Measurements from ENCODE around the gene SLC25A20.
A peak's percentile ranks its signal among the peaks of the same experiment; 100 is the strongest.
"Not testable (repeated sequence)": the region's sequence is repeated elsewhere in the genome, so short reads cannot be mapped to it uniquely, and the experiment has no call there.

The SLC25A20 gene, protein sequence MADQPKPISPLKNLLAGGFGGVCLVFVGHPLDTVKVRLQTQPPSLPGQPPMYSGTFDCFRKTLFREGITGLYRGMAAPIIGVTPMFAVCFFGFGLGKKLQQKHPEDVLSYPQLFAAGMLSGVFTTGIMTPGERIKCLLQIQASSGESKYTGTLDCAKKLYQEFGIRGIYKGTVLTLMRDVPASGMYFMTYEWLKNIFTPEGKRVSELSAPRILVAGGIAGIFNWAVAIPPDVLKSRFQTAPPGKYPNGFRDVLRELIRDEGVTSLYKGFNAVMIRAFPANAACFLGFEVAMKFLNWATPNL

DNA sequence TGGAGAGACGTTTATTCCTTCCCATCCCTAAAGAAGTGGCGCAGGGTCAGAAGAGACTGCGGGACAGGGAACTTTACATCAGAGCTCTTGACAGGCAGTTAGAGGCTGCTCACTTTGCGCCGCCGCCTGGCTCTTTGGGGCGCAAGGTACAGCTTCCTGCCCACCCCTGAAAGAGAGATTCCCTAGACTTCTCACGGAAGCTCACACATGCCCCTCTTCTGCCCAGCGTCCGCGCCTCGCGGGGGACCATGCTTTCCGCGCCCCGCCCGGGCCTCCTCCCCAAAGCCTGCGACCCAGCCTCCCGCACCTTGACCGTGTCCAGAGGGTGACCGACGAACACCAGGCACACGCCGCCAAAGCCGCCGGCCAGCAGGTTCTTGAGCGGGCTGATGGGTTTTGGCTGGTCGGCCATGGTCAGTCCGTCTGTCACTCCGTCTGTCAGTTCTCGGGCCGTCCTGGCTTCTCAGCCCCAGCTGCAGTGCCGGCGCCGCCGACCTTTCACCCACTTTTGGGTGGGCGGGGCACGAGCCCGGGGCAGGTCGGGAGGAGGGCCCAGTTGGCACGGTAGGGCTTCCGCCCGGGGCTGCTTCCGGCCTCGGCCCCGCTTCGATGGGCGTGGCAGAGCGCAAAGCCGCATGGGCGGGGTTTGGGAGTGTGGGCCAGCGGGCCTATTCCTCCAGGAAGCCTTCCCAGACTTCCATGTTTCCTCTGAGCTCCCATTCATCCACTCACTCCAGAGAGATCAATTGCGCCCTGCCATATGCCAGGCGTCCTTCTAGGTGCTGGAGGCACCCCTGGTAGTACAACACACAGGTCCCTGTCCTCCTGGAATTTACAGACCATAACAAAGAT is at the start of gene SLC25A20:
Gene SLC25A20, minus strand, starts transcription at position 500 of the 852 bp plus-strand sequence. Its CDS starts 88 bp downstream, at position 412.
- peak; percentile 81 for DNase-seq (ENCODE audit: low read depth)

DNA sequence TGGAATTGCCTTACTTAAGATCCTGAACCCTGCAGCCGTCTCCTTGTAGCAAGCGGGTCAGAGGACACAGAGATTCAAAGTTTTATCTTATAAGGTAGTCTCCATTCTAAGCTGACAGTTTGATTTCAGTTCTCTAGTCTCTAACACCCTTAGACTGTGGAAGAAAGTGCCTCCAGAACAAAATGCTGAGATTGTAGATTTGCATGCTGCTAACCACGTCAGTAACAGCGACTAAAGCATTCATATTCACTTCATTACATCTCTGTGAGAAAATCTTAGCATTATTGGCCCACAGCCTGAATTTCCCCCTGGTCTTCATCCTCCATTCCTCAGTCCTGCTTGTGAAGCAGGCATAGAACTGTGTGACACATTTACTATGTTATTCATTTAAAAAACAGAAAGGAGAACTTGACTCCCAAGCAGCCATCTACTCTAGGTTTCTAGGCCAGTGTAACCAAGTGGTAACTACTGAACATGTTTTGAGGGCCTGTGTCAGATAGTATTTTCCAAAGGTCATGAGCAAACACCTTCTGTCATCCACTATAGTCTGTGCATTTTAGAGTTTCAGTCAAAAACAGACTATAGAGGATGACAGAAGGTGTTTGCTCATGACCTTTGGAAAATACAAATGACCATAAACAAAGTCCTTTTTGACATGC is 47.3 kb upstream of the SLC25A20 start:
- no peak for DNase-seq (ENCODE audit: low read depth)

DNA sequence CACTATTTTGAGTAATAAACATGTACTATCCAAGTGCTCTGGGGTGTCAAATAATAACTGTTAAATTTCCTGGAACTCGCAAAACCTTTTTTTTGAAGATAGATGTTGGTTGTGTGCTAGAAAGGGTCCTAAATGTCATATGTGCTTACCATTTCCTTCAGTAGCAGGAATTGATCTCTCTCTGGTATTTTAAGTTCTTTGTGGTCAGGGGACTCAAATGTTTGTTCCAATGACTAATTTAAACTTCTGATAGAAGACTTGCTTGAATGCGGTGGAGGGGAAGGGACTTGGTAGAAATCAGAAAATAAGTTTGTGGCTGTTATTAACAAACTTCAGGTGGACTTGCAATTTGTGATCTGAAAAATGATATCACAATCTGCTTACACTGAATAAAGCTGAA is 46.8 kb upstream of the SLC25A20 start:
- no peak for DNase-seq (ENCODE audit: low read depth)

DNA sequence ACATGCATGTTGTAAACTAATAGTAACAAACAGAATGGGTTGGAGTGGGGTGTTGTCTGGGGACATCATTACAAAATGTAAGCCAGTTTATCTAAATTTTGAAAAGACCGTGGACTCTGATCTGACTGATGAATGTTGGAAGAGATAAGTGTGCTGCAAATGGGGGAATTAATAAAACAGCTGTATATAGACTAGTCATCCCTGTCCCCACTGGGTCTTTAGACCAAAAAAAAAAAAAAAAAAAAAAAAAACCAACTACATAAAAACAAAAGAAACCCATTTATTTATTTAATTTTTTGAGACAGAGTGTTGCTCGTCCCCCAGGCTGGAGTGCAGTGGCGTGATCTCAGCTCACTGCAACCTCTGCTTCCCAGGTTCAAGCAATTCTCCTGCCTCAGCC is 40.0 kb upstream of the SLC25A20 start:
- no peak for DNase-seq (ENCODE audit: low read depth)

DNA sequence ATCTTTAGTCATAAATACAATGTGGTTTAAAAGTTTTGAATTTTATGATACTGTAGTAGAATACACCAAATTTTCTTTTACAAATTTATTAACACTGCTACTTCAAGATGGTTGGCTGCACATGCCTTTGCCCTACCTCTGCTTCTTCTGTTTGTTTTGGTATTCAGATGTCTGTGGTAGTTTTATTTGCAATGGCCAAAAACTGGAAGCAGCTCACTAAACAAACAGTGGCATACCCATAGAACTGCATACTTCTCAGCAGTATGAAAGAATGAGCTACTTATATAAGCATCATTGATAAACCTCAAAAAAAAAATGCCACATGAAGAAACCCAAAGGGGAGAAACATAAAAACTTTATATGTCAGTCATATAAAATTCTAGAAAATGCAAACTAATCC is 39.5 kb upstream of the SLC25A20 start:
- DNase-seq (ENCODE audit: low read depth) = no peak

DNA sequence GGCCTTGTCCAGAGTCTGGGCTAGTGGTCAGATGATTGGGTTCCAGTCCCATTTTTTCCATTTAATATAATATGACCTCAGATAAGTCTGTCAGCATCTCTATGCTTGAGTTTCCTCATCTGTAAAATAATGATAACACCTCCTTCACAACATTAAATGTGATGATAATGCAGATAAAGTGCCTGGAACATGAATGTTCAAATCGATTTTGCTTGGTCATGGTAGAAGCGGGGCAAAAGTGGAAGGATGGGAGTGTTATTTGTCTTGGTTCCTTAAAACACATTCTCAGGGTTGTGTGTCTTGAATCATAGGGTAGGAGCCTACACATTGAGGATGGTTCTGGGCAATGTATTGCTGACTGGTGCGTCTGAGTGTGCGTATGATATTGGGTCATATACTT is 36.8 kb upstream of the SLC25A20 start:
- no peak for DNase-seq (ENCODE audit: low read depth)

DNA sequence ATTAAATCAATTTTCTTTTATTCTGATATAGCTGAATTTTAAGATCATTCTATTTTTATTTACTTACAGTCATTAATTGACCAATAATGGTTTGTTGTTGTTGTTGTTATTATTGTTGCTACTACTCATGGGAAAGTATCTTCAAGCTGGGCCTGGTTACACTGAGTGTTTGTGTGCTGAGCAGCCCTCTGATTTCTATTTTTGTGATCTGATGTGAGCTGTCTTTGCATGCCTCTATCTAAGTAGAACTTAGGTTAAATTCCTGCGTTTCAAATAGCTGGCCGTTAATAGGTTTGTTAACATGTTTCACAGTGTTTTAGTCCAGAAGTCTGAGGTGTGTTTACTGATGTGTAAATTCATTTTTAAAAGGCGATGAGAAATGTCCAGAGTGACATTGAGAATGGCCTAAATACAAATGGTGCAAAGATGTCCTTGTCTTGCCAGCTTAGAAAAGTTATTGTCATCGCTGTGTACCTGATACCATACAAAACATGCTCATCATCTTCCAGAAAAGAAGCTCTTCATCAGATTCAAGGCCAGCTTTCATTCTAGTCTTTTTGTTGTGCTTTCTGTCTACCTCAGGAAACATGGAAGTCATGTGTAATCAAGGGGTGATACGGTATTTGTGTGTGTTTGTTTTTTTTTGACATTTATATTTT is 35.8 kb upstream of the SLC25A20 start:
- DNase-seq (ENCODE audit: low read depth) = no peak

DNA sequence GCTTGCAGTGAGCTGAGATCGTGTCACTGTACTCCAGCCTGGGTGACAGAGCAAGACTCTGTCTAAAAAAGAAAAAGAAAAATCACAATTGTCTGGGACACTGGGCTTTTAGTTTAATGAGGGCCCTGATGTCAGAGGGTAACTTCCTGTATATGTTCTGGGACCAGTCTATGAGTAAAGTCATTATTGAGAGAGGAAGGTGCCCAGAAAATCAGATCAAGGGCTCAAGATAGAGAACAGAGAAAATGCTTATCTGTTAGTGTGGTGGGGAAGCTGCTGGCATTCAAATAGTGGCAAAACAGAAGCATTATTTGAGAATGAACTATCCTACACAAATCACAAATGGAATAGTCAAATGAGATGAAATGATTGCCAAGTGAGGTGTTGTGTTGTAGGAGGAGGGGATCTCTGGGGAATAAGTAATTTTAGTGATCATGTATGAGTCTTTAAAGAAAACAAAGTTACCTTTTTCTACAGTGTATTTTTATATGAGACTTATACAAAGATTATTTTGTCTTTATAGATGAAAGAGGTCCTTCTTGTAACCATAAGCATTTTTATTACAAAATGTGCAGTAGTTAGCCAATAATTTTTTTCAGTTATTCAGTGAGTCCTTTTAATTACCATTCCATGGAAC is 33.4 kb upstream of the SLC25A20 start:
- DNase-seq (ENCODE audit: low read depth) = no peak

DNA sequence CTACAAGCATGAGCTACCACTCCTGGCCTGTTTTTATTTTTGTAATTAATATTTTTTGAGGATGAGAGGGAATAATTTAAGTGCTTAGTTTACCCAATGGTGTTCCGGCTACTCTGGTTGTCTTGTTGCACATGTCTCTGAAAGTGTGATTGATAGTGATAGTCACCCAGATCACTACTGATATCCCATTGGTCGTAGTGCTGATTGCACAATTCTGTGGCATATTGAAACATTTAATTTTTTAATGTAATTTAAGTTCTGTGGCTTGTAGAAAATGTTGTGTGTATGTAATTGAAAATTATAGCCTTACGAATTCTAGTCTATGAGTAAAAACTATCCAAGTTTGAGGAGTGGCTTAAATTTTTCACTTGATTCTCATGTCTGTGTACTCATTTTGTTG is 31.9 kb upstream of the SLC25A20 start:
- DNase-seq (ENCODE audit: low read depth) = peak; percentile 60

DNA sequence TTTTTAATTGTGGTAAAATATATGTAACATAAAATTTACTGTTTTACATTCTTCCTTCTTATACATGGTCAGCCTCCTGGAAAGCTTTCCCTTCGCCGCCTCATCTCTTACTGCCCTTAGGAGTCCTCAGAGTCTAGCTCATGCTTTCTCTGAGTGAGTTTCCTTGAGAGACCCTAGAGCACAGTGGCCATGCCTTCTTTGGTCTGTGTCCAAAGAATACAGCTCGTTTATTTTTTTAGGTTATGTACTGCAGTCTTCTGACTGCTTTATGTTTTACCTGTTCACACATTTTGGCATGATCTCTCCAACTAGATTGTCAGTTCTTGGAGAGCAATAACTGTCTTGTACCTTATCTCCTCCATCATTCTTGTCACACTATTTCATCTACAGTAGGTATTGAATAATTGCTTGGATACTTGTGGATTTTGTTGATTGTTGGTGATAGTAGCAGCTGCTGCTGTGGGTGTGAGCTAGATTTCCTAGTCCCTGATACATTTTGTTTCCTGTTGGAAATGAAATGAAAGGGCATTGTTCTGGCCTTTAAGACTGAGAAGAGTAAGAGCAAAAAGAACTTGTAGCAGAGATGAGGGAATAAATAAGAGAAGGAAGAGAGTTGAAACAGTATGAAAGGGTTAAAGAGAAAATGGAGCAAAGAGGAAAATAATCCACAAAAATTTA is 30.8 kb upstream of the SLC25A20 start:
- DNase-seq (ENCODE audit: low read depth) = no peak

DNA sequence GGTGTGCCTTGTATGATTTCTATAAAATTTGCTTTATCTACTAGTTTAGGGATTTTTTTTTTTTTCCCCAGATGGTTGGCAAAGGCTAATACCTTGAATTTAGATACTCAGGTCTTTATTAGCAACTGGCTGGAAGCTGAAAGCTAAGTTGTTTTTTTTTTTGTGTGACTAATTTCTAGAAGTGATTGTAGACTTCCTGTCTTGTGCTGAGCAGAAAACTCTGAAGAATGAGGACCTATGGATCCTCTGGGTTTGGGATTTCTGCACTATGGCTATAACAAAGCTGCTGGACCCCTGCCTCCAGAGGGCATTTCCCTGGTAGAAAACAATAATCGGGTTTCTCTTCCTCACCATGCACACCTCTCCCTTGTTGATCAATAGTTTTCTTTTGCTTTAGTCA is 30.0 kb upstream of the SLC25A20 start:
- DNase-seq (ENCODE audit: low read depth) = peak; percentile 12

DNA sequence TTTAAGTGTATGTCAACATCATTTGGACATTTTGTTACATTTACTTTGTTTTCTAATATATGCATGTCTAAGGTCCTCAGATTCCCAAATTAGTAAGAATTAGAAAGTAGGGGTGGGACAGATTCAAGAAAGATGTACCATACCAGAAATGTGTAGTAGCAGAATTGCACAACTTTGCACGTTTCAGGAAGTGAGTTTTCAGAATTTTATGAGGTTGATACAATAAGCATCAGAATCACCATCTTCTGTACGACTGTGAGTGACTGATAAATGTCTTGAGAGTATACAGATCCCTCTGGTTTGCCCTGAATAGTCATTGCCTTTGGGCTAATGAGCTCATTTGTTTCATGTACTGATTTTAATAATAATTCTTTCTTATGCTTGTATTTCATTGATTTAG is 29.2 kb upstream of the SLC25A20 start:
- DNase-seq (ENCODE audit: low read depth) = peak; percentile 16

DNA sequence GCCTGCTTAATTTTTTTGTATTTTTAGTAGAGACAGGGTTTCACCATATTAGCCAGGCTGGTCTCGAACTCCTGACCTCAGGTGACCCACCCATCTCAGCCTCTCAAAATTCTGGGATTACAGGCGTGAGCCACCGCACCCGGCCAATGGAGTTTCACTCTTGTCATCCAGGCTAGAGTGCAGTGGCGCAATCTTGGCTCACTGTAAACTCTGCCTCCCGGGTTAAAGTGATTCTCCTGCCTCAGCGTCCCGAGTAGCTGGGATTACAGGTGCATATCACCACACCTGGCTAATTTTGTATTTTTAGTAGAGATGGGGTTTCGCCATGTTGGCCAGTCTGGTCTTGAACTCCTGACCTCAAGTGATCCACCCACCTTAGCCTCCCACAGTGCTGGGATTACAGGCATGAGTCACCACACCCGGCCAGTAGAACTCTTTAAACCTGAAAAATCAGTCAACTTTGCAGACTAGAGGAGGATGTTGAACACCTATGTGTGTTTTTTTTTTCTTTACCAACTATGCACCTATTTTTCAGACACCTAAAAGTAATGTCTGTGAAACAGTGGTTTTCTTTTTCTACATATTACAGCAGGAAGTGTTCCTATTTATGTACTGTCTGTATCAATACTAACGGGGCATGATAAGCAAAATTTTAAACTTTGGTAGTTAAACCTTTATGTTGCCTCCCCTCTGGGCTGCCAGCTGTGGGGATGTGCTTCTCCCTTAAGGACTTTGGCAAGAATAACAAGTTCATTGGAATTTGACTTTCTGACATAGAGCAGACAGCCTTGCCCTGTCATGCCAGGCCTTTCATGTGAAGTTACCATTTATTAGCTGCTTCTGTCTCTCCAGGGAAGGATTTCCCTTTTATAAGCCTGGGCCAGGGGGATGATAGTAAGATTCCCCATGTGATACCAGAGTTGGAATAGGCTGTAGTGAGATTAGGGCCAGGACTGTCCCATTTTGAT is 28.0 kb upstream of the SLC25A20 start:
- peak; percentile 65 for DNase-seq (ENCODE audit: low read depth)

DNA sequence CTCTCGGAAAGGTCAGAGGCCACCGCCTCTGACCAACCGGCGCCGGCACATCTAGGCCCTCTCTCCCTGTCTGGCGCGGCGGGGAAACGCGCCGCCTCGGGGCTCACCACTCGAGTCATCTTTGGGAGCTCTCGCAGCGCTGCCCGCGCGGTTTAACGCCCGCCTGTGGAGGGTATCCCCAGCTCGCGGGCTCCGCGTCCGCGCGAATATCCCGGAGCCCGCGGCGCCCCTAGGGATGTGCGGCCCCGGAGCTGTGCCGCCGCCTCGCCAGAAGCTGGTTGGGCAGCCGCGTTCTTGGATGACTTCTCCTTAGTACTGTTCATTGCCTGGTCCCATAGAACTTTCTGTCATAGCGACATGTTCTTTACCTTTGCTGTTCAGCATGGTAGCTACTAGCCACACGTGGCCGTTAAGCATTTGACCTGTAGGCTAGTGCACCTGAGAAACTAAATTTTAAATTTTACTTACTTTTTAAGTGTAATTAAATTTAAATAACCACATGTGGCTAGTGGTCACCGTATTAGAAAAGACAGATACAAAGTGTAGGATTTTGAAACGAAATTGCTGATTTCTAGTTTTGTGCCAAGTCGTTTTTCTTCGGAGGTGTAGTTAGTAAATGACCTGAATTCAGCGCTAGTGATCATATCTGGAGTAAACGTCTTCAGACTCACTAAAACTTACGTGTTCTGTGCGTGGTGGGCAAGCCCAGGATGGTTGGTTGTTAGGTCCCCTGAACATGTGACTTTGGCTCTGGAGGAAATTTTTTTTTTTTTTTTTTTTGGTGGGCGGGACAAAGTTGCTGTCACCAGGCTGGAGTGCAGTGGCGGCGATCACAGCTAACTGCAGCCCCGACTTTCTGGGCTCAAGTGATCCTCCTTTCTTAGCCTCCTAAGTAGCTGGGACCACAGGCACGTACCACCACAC is 20.8 kb upstream of the SLC25A20 start:
- DNase-seq (ENCODE audit: low read depth) = no peak

DNA sequence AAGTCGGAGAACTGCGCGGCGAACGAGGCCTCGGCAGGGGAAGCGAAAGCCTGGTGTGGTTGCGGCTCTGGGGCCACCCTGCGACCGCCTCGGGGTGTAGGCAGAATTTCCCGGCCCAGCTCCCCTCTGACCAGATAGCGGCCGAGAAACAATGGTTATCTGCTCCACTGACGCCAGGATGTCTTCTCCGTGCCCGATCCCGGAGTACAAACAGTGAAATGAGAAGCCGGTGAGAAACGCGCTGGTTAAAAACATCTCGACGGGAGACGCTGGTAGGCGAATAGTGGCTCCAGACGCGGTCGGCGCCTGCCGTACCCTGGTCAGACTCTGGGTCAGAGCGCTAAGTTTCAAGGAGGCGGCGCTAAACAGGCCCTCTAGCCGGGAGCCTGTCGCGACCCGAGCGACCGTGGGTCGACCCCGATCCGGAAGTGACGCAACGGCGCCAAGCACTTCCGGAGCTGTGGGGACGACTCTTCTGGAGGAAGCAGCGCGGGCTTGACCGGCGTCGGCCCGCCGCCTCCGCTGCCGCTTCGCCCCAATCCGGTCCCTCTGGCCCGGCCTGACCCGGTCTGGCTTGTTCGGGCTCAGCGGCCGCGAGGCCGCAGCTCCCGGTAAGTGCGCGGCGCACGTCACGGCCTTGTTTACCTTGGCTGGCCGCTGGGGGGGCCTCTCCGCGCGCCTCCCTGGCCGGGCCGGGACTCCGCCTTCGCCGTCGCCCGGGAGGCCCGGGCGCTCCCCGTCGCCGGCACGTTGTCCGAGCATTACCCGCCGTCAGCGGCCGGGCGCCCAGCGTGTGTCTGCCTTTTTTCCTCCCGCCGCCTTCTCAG is 19.9 kb upstream of the SLC25A20 start, which contains the start of gene ARIH2:
Gene ARIH2, plus strand, starts transcription at position 455 of the 827 bp plus-strand sequence. CDS start 8,717 bp downstream, outside the sequence.
- peak; percentile 93 for DNase-seq (ENCODE audit: low read depth)

DNA sequence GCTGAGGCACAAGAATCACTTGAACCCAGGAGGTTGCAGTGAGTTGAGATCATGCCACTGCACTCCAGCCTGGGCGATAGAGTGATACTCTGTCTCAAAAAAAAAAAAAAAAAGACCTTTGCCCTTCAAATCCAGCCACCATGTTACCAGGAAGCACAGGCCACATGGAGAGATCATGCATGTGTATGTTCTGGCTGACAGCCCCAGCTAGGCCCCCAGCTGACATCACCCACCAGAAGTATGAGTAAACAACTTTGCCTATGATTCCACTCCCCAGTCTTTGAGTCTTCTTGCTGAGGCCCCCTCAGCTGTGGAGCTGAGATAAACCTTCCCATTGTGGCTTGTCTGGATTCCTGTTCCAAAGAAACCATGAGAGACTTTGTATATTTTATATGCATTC is 16.6 kb upstream of the SLC25A20 start:
- DNase-seq (ENCODE audit: low read depth) = peak; percentile 53

DNA sequence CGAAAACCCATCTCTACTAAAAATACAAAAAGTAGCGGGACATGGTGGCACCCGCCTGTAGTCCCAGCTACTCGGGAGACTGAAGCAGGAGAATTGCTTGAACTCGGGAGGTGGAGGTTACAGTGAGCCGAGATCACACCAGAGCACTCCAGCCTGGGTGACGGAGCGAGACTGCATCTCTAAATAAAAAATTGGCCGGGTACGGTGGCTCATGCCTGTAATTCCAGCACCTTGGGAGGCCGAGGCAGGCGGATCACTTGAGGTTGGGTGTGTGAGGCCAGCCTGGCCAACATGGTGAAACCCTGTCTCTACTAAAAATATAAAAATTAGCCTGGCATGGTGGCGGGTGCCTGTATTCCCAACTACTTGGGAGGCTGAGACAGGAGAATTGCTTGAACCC is 8.3 kb upstream of the SLC25A20 start:
- DNase-seq (ENCODE audit: low read depth) = not testable (repeated sequence)

DNA sequence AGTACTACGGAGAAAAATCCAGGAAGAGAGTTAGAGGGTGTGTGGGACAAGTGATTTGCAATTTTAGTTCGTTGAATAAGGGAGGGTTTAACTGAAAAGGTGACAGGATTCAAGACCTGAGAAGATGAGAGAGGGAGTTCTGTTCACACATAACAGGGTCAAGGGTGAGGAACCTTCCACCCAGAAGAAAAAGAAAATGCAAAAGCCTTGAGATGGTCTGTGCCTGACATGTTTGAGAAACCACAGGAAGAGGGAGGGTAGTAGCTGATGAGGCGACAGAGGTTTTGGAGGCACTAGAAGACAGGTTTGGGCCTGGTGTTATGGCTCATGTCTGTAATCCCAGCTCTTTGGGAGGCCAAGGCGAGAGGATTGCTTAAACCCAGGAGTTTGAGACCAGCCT is 591 bp upstream of the SLC25A20 start:
- no peak for DNase-seq (ENCODE audit: low read depth)
